ENCODE data around the gene MCM3AP.

DNA sequence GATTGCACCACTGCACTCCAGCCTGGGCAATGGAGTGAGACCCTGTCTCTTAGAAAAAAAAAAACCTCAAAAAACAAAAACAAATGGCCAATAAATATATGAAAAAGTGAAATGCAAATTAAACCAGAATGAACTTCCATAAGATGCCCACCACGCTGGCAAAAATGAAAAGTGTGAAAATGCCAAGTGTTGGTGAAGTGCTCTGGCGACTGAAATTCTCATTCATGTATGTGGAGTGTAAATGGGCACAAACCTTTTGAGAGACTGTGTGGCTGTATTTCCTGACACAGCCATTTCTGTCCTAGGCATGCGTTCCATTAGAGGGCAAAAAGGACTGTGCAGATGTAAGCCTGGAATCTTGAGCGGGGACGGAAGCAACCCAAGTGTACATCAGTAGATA lies 19.0 kb upstream of the MCM3AP start:
- no peak for TF ChIP-seq CTCF (IDR thresholded peaks at IDR 0.05)
- TF ChIP-seq POLR2A (IDR thresholded peaks at IDR 0.05) = no peak

Data from Peyer's patch (tissue), 4 donors.